Immature natural killer cell (primary cell): ENCODE results near the gene NADK. TPM values are rescaled to one million over a fixed set of nuclear protein-coding genes. Genes with fewer than 3 reads are reported as not detected.

Source experiments
- DNase-seq, 3 donors: peaks; one replicate each; pipeline ENCODE4 v3.0.0; 2022; ENCODE audit warnings: mixed read lengths in 1 of 3
- H3K27ac Mint-ChIP-seq, 6 donors: one replicate each; pipeline ENCODE4 v1.8.0; 2020; ENCODE audit warnings: mixed read lengths in 6 of 6, mild to moderate bottlenecking in 5 of 6, inconsistent platforms in 4 of 6, moderate library complexity in 3 of 6
- H3K27me3 Mint-ChIP-seq, 3 donors: one replicate each; pipeline ENCODE4 v1.8.0; 2020 to 2021; ENCODE audit warnings: low read depth in 3 of 3, mild to moderate bottlenecking in 3 of 3, mixed read lengths in 3 of 3, moderate library complexity in 3 of 3, inconsistent platforms in 1 of 3
- H3K36me3 Mint-ChIP-seq, 3 donors: one replicate each; pipeline ENCODE4 v1.8.0; 2020; ENCODE audit warnings: mixed read lengths in 3 of 3, inconsistent platforms in 2 of 3, mild to moderate bottlenecking in 2 of 3
- H3K4me1 Mint-ChIP-seq, 2 donors: one replicate each; pipeline ENCODE4 v1.8.0; 2020; ENCODE audit warnings: inconsistent platforms in 2 of 2, mild to moderate bottlenecking in 2 of 2, mixed read lengths in 2 of 2, moderate library complexity in 1 of 2
- H3K4me3 Mint-ChIP-seq, 5 donors: one replicate each; pipeline ENCODE4 v1.8.0; 2020; ENCODE audit warnings: mild to moderate bottlenecking in 5 of 5, mixed read lengths in 5 of 5, inconsistent platforms in 3 of 5, moderate library complexity in 3 of 5
- H3K9me3 Mint-ChIP-seq, 6 donors: one replicate each; pipeline ENCODE4 v1.8.0; 2020; ENCODE audit warnings: mild to moderate bottlenecking in 6 of 6, mixed read lengths in 6 of 6, inconsistent platforms in 4 of 6, moderate library complexity in 3 of 6
- polyA plus RNA-seq, 3 donors: library from polyadenylated mRNA; unstranded; fragments of 300-500 nt; fragmentation: Illumina TruSeq; gene quantifications; one replicate each; pipeline ENCODE4 v1.2.3, GENCODE V29; 2021

The NADK gene
- polyA plus RNA-seq: 10 to 100 TPM; 30.9 to 53.3 (median 37.3) TPM

DNA sequence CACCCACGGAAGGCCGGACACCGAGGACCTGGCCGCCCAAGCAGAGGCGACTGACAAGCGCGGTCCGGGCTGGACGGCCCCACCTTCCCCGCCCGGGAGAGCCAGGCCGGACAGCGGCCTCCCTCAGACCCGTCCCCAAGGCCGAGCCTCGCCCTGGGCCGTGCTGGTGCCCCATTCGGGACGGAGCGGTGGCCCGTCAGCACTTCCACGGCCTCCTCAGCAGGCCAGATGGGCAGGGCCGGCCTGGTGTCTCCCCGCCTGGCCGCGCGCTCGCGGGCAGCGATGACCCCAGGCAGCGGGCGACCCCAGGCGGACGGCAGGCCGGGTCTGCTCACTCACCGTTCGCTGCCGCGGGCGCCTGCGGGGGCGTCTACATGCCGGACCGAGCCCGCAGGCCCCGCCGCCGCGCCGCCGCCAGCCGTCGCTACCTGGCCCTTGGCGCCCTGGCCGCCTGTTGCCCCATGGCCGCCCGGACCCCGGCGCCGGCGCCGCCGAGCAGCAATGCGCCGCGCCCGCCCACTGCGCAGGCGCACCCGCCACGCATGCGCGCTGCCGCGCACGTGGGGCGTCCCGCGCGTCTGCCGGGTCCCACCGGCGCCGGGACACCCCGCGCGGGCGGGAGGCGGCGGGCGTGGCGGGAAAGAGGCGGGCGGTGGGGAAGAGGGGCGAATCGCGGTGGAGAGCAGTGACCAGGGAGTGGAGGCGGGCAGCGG lies at the start of gene NADK:
Gene NADK (minus strand): TSS at position 521 of the 713 bp plus-strand sequence. CDS start 13,064 bp downstream, outside the sequence.
- H3K4me1 Mint-ChIP-seq: peaks cover 64 to 65% of the 10 kb centered on the region in 2 donors
- H3K4me3 Mint-ChIP-seq: peak within 1 kb of the TSS; percentile 86 to 92 (median 89)
- no peaks in the 10 kb centered on the region for H3K36me3 Mint-ChIP-seq
- H3K9me3 Mint-ChIP-seq: no peaks in the 10 kb centered on the region
- DNase-seq: peak; percentile 81 to 86 (median 83)
- peak within 1 kb of the TSS; percentile 96 to 99 (median 98) for H3K27ac Mint-ChIP-seq
- peaks cover 6 to 13% (median 10%) of the 10 kb centered on the region in 3 donors for H3K27me3 Mint-ChIP-seq

DNA sequence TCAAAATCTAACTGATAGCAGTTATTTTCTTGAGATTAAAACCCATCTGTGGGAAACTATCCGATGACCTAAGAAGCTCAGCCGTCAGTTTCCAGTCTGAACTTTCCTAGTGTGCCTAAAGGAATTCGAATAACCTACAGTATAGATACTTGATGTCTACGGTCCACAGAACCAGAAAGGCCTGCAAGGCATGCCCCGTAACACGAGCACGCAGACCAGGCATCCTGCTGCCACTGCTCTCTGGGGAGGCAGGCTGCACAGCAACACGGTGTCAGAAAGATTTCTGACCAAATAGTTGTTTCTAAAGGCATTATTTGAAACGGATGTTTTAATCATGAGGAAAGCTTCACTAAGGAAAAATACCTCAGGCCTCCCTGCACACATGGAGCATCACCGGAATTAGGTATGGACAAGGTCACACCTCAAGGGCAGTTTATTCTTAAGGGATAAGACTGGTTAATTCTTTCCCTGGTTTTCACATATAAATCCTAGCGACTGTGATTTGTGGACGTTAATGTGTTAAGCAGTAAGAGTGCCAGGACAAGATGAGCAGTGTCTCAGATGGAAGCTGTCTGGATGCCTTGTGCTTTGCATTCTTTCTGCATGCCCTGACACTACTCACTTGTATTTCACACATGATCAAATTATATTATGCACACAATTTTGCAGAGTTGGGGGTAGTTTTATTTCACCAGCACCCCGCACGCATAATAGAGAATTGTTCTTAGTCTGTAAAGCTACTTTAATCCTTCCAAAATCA lies 49.0 kb upstream of the NADK start:
- no peaks in the 10 kb centered on the region for H3K9me3 Mint-ChIP-seq
- H3K4me3 Mint-ChIP-seq: no peak overlapping the region
- peaks cover 0 to 2% (median 2%) of the 10 kb centered on the region in 3 donors for H3K27me3 Mint-ChIP-seq
- peak overlapping the region in 2 of 6 donors; percentile 16 to 34 for H3K27ac Mint-ChIP-seq
- H3K4me1 Mint-ChIP-seq: peaks cover 20 to 52% of the 10 kb centered on the region in 2 donors
- DNase-seq: no peak
- H3K36me3 Mint-ChIP-seq: peaks cover 4 to 8% (median 5%) of the 10 kb centered on the region in 3 donors

GRCh38 chr1:1826356-1827088 lies 48.3 kb upstream of the NADK start:
- peaks cover 0 to 2% (median 0%) of the 10 kb centered on the region in 3 donors for H3K27me3 Mint-ChIP-seq
- no peak for DNase-seq
- H3K36me3 Mint-ChIP-seq: peaks cover 4 to 8% (median 5%) of the 10 kb centered on the region in 3 donors
- H3K4me3 Mint-ChIP-seq: no peak overlapping the region
- no peaks in the 10 kb centered on the region for H3K9me3 Mint-ChIP-seq
- peaks cover 18 to 48% of the 10 kb centered on the region in 2 donors for H3K4me1 Mint-ChIP-seq
- H3K27ac Mint-ChIP-seq: peak overlapping the region in 5 of 6 donors; percentile 37 to 76 (median 53)

DNA sequence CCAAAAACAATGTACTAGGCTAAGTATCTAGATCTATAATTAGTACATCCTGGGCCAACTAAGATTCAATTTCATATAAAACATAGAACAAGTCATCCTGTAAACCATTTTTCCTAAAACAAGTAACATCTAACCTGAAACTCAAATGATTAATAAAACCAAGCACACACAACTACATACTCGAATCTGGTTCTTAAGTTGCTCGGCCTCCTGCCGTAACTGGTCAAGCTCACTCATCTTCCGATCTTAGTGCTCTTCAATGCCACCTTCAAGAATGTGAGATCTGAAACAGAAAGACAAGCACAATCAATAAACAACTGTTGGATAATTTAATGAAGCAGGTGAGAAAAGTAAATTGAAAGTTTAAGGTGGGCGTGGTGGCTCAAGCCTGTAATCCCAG lies 46.9 kb upstream of the NADK start:
- H3K27me3 Mint-ChIP-seq: no peaks in the 10 kb centered on the region
- peaks cover 20 to 59% of the 10 kb centered on the region in 2 donors for H3K4me1 Mint-ChIP-seq
- no peak for DNase-seq
- no peaks in the 10 kb centered on the region for H3K9me3 Mint-ChIP-seq
- peaks cover 4 to 8% (median 5%) of the 10 kb centered on the region in 3 donors for H3K36me3 Mint-ChIP-seq
- no peak overlapping the region for H3K4me3 Mint-ChIP-seq
- H3K27ac Mint-ChIP-seq: peak overlapping the region in 5 of 6 donors; percentile 41 to 55 (median 45)

DNA sequence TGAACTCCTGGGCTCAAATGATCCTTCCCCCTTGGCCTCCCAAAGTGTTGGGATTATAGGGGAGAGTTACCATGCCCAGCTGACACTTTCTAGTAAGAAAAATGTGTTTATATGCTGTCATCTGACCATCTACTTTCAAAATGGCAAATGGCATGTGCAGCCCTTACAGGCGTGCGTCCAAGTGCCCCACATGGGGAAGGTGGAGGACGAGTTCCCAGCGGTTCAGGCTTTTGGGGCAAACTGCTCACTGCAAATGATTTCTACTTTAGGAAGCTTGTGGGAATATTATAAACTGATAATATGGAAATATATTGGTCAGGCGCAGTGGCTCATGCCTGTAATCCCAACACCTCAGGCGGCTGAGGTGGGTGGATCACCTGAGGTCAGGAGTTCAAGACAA lies 41.5 kb upstream of the NADK start:
- H3K27ac Mint-ChIP-seq: peak overlapping the region in 1 of 6 donors; percentile 61
- H3K27me3 Mint-ChIP-seq: peaks cover 0 to 3% (median 2%) of the 10 kb centered on the region in 3 donors
- DNase-seq: no peak
- no peaks in the 10 kb centered on the region for H3K9me3 Mint-ChIP-seq
- H3K36me3 Mint-ChIP-seq: peaks cover 4 to 16% (median 5%) of the 10 kb centered on the region in 3 donors
- no peak overlapping the region for H3K4me3 Mint-ChIP-seq
- peaks cover 11 to 23% of the 10 kb centered on the region in 2 donors for H3K4me1 Mint-ChIP-seq

DNA sequence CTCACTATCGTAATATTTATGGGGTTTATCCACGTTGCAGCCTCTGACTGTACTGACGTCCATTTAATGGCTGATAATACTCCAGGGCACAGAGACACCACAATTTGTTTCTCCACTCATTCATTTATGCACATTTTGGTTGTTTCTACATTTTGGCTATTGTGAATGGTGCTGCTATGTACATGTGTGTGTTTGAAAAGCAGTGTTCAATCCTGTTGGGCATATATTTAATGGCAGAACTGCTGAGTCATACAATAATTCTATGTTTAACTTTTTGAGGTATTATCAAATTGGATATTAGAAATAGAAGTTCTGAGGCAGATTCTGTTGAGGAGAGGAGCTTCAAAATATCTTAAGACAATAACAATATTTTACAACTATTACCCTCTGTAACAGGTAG lies 39.0 kb upstream of the NADK start:
- H3K36me3 Mint-ChIP-seq: peaks cover 8 to 22% (median 10%) of the 10 kb centered on the region in 3 donors
- DNase-seq: no peak
- peak overlapping the region in 3 of 6 donors; percentile 7 to 50 (median 43) for H3K27ac Mint-ChIP-seq
- H3K27me3 Mint-ChIP-seq: peaks cover 0 to 3% (median 2%) of the 10 kb centered on the region in 3 donors
- H3K4me3 Mint-ChIP-seq: no peak overlapping the region
- no peaks in the 10 kb centered on the region for H3K9me3 Mint-ChIP-seq
- H3K4me1 Mint-ChIP-seq: peaks cover 7 to 16% of the 10 kb centered on the region in 2 donors

DNA sequence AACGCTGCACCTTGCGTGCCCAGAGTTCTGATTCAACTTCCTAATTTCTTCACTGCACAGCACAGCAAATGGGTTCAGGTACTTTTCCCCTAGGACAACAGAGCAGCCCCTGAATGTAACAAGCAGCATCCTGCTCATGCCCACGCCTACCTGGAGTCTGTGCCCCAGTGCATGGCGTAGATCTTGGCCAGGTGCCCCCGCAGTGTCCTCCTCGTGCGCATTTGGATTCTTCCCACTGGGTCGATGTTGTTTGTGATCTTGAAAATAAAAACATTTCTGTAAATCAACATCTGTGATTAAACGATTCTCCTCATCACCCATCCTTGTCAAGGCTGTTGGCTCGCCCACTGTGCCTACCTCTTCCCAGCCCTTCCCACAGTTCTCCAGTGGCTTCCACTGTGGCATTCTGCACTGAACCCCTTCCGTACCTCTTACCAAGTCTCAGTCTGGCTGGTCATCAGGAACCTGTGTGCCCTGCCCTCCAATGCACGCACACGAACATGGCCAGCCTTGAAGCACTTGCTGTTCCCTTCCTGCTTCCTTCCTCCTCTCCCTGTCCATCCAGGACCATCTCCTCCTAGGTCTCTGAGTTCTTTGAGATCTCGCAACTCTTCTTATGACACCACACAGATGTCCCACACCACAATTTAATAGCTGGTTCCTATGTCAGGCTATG lies 37.5 kb upstream of the NADK start:
- Mint-ChIP-seq H3K4me3 (no peak overlapping the region), H3K27ac (peak overlapping the region in 4 of 6 donors; percentile 24 to 42 (median 35)), H3K36me3 (peaks cover 8 to 22% (median 10%) of the 10 kb centered on the region in 3 donors), H3K9me3 (no peaks in the 10 kb centered on the region), H3K4me1 (peaks cover 5 to 10% of the 10 kb centered on the region in 2 donors), H3K27me3 (peaks cover 0 to 3% (median 2%) of the 10 kb centered on the region in 3 donors)
- DNase-seq: no peak

GRCh38 chr1:1809489-1809888 lies 31.2 kb upstream of the NADK start:
- peaks cover under 1 to 8% of the 10 kb centered on the region in 2 donors for H3K4me1 Mint-ChIP-seq
- H3K27ac Mint-ChIP-seq: peak overlapping the region in 3 of 6 donors; percentile 10 to 39 (median 14)
- DNase-seq: no peak
- no peaks in the 10 kb centered on the region for H3K9me3 Mint-ChIP-seq
- H3K4me3 Mint-ChIP-seq: no peak overlapping the region
- H3K27me3 Mint-ChIP-seq: peaks cover 0 to 2% (median 0%) of the 10 kb centered on the region in 3 donors
- peaks cover 12 to 16% (median 13%) of the 10 kb centered on the region in 3 donors for H3K36me3 Mint-ChIP-seq

- H3K9me3 Mint-ChIP-seq: no peaks in the 10 kb centered on the region
- H3K27ac Mint-ChIP-seq: peak overlapping the region in 1 of 6 donors; percentile 13
- H3K4me1 Mint-ChIP-seq: peaks cover 4 to 8% of the 10 kb centered on the region in 2 donors
- DNase-seq: no peak
- H3K36me3 Mint-ChIP-seq: peaks cover 9 to 16% (median 11%) of the 10 kb centered on the region in 3 donors
- H3K4me3 Mint-ChIP-seq: no peak overlapping the region
- H3K27me3 Mint-ChIP-seq: peaks cover 0 to 2% (median 0%) of the 10 kb centered on the region in 3 donors
Measured at GRCh38 chr1:1808206-1808605, 29.9 kb upstream of the NADK start.

DNA sequence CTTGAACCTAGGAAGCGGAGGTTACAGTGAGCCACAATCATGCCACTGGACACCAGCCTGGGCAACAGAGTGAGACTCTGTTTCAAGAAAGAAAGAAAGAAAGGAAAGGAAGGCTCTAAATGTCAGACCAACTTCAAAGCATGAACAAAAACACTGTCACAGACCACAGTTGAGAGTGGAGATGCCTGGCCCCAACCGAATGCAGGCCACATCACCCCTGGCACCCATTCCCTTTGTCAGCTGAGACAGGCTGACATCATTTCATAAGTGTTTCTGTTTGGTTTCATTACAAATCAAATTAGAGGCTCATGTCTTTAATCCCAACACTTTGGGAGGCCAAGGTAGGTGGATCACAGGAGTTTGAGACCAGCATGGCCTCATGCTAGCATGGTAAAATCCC lies 28.6 kb upstream of the NADK start:
- Mint-ChIP-seq H3K27me3 (peaks cover 0 to 2% (median 2%) of the 10 kb centered on the region in 3 donors), H3K36me3 (peaks cover 13 to 26% (median 14%) of the 10 kb centered on the region in 3 donors), H3K4me3 (no peak overlapping the region), H3K27ac (peak overlapping the region in 1 of 6 donors; percentile 41), H3K9me3 (no peaks in the 10 kb centered on the region), H3K4me1 (peaks cover 6 to 21% of the 10 kb centered on the region in 2 donors)
- no peak for DNase-seq

- DNase-seq: no peak
- peaks cover 0 to 2% (median 2%) of the 10 kb centered on the region in 3 donors for H3K27me3 Mint-ChIP-seq
- no peaks in the 10 kb centered on the region for H3K9me3 Mint-ChIP-seq
- H3K27ac Mint-ChIP-seq: peak overlapping the region in 2 of 6 donors; percentile 22 to 38
- peaks cover 14 to 35% (median 20%) of the 10 kb centered on the region in 3 donors for H3K36me3 Mint-ChIP-seq
- H3K4me3 Mint-ChIP-seq: peak overlapping the region in 1 of 5 donors; percentile 44
- peaks cover 29 to 47% of the 10 kb centered on the region in 2 donors for H3K4me1 Mint-ChIP-seq
Measured at GRCh38 chr1:1804301-1804700, 26.0 kb upstream of the NADK start.

GRCh38 chr1:1802871-1803270 lies 24.6 kb upstream of the NADK start:
- peaks cover 0 to 2% (median 0%) of the 10 kb centered on the region in 3 donors for H3K27me3 Mint-ChIP-seq
- peaks cover 30 to 50% of the 10 kb centered on the region in 2 donors for H3K4me1 Mint-ChIP-seq
- no peak overlapping the region for H3K4me3 Mint-ChIP-seq
- peak overlapping the region in 5 of 6 donors; percentile 13 to 71 (median 64) for H3K27ac Mint-ChIP-seq
- peaks cover 14 to 35% (median 20%) of the 10 kb centered on the region in 3 donors for H3K36me3 Mint-ChIP-seq
- no peak for DNase-seq
- H3K9me3 Mint-ChIP-seq: no peaks in the 10 kb centered on the region
